Type B pancreatic cell (in vitro differentiated cells): ENCODE data around the gene NTM. TPM values are rescaled to one million over a fixed set of nuclear protein-coding genes. Genes with fewer than 3 reads are reported as not detected.

ENCODE experiments used
- DNase-seq: peaks from one replicate; pipeline ENCODE4 v3.0.0; 2021; ENCODE audit warnings: mixed read lengths; ENCODE audit not compliant: unreplicated experiment; ENCODE audit errors: extremely low spot score
- H3K27ac Mint-ChIP-seq: 2 replicates; pipeline ENCODE4 v1.8.0; 2021; ENCODE audit warnings: mild to moderate bottlenecking, mixed read lengths
- H3K27me3 Mint-ChIP-seq: 2 replicates; pipeline ENCODE4 v1.8.0; 2021; ENCODE audit warnings: mixed read lengths
- H3K36me3 Mint-ChIP-seq: 2 replicates; pipeline ENCODE4 v1.8.0; 2021; ENCODE audit warnings: mixed read lengths
- H3K4me1 Mint-ChIP-seq: one replicate; pipeline ENCODE4 v1.8.0; 2021; ENCODE audit warnings: mixed read lengths; ENCODE audit not compliant: unreplicated experiment
- H3K4me3 Mint-ChIP-seq: 2 replicates; pipeline ENCODE4 v1.8.0; 2021; ENCODE audit warnings: mild to moderate bottlenecking, mixed read lengths
- H3K9me3 Mint-ChIP-seq: 2 replicates; pipeline ENCODE4 v1.8.0; 2021; ENCODE audit warnings: mixed read lengths
- total RNA-seq: library from RNA; stranded (reverse); gene quantifications from 2 replicates; pipeline ENCODE4 v1.2.1, GENCODE V29; 2021; ENCODE audit warnings: low replicate concordance
- TF ChIP-seq, protein P1 (sequence below): fragments of 200-600 bp; sonication (generic); conservative IDR thresholded peaks from 2 replicates; pipeline ENCODE4 v1.5.0; 2021; ENCODE audit warnings: antibody characterized with exemption, mild to moderate bottlenecking

Gene NTM
- total RNA-seq, 1 donor from 2014 or later, result 19.2 TPM

DNA sequence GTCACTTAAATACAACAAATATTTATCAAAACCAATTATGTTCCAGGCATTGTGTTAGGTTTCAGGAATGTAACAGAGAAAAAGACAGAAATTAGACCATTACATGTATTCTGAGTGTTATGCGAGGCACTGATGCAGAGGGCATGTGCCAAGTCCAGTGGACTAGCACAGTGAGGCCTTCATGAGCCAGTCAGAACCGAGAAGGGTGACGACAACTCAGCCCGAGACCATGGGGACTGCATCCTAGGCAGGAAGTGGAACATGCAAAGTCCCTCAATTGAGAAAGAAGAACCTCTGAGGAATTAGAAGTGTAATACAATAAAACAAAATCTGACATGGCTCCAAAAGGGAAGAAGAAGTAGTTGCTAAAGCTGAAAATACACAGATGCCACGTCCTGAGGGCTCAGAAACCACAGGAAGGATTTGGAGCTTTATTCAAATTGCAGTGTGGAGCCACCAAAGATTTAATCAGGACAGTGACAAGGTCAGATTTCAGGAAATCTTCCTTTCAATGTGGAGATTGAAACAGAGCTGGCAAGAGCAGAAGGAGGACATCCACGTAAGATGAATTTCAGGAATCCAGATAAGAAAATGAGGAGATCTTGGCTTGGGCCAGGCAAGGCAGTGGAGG lies 529.6 kb downstream of the NTM start:
- no peaks in the 10 kb centered on the region for H3K36me3 Mint-ChIP-seq
- no peak overlapping the region for H3K27ac Mint-ChIP-seq
- peaks cover 41% of the 10 kb centered on the region for H3K27me3 Mint-ChIP-seq
- H3K4me1 Mint-ChIP-seq, result peaks cover 29% of the 10 kb centered on the region
- DNase-seq, result no peak
- TF ChIP-seq, protein P1, sequence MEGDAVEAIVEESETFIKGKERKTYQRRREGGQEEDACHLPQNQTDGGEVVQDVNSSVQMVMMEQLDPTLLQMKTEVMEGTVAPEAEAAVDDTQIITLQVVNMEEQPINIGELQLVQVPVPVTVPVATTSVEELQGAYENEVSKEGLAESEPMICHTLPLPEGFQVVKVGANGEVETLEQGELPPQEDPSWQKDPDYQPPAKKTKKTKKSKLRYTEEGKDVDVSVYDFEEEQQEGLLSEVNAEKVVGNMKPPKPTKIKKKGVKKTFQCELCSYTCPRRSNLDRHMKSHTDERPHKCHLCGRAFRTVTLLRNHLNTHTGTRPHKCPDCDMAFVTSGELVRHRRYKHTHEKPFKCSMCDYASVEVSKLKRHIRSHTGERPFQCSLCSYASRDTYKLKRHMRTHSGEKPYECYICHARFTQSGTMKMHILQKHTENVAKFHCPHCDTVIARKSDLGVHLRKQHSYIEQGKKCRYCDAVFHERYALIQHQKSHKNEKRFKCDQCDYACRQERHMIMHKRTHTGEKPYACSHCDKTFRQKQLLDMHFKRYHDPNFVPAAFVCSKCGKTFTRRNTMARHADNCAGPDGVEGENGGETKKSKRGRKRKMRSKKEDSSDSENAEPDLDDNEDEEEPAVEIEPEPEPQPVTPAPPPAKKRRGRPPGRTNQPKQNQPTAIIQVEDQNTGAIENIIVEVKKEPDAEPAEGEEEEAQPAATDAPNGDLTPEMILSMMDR, result no peak
- no peak overlapping the region for H3K4me3 Mint-ChIP-seq
- H3K9me3 Mint-ChIP-seq, result peaks cover 4% of the 10 kb centered on the region

GRCh38 chr11:131902421-131902820 lies 532.0 kb downstream of the NTM start:
- Mint-ChIP-seq H3K9me3 (peaks cover 4% of the 10 kb centered on the region), H3K27me3 (peaks cover 56% of the 10 kb centered on the region), H3K27ac (no peak overlapping the region), H3K4me1 (peaks cover 35% of the 10 kb centered on the region), H3K36me3 (no peaks in the 10 kb centered on the region), H3K4me3 (no peak overlapping the region)
- TF ChIP-seq, protein P1, result no peak
- no peak for DNase-seq

GRCh38 chr11:131903074-131903473 lies 532.7 kb downstream of the NTM start:
- Mint-ChIP-seq H3K27ac (no peak overlapping the region), H3K36me3 (no peaks in the 10 kb centered on the region), H3K9me3 (peaks cover 4% of the 10 kb centered on the region), H3K27me3 (peaks cover 60% of the 10 kb centered on the region), H3K4me3 (no peak overlapping the region), H3K4me1 (peaks cover 35% of the 10 kb centered on the region)
- DNase-seq, result no peak
- TF ChIP-seq, protein P1, result no peak

- H3K36me3 Mint-ChIP-seq, result no peaks in the 10 kb centered on the region
- TF ChIP-seq, protein P1, result no peak
- no peak for DNase-seq
- H3K27ac Mint-ChIP-seq, result no peak overlapping the region
- no peaks in the 10 kb centered on the region for H3K9me3 Mint-ChIP-seq
- peaks cover 39% of the 10 kb centered on the region for H3K4me1 Mint-ChIP-seq
- H3K27me3 Mint-ChIP-seq, result peaks cover 69% of the 10 kb centered on the region
- H3K4me3 Mint-ChIP-seq, result no peak overlapping the region
Measured at GRCh38 chr11:131904756-131905155, 534.3 kb downstream of the NTM start.

GRCh38 chr11:131906963-131907362 lies 536.5 kb downstream of the NTM start:
- H3K36me3 Mint-ChIP-seq, result no peaks in the 10 kb centered on the region
- no peak overlapping the region for H3K27ac Mint-ChIP-seq
- no peak overlapping the region for H3K4me3 Mint-ChIP-seq
- DNase-seq, result no peak
- peaks cover 77% of the 10 kb centered on the region for H3K27me3 Mint-ChIP-seq
- H3K9me3 Mint-ChIP-seq, result no peaks in the 10 kb centered on the region
- TF ChIP-seq, protein P1, result peak; percentile 27
- H3K4me1 Mint-ChIP-seq, result peaks cover 35% of the 10 kb centered on the region

- Mint-ChIP-seq H3K4me3 (no peak overlapping the region), H3K36me3 (no peaks in the 10 kb centered on the region), H3K27ac (no peak overlapping the region), H3K9me3 (no peaks in the 10 kb centered on the region), H3K27me3 (peaks cover 81% of the 10 kb centered on the region), H3K4me1 (peaks cover 35% of the 10 kb centered on the region)
- TF ChIP-seq, protein P1, result no peak
- DNase-seq, result no peak
Measured at GRCh38 chr11:131907371-131907770, 537.0 kb downstream of the NTM start.
